HG03354 (cell line): ENCODE results near the gene ARAP3.
"Not testable (repeated sequence)": the region's sequence is repeated elsewhere in the genome, so short reads cannot be mapped to it uniquely, and the experiment has no call there.

Experiments
- ATAC-seq: cut with Tn5 transposase; IDR thresholded peaks from one replicate; pipeline ENCODE4 v1.9.1; 2021; ENCODE audit warnings: mild to moderate bottlenecking; ENCODE audit not compliant: unreplicated experiment, poor library complexity, severe bottlenecking

The ARAP3 gene

GRCh38 chr5:141681695-141682641 lies at the start of gene ARAP3:
TSS of gene ARAP3 (minus strand) at chr5:141682230. CDS start at chr5:141680486, 1,744 bp downstream.
- no peak for ATAC-seq

GRCh38 chr5:141729387-141730006 lies 47.5 kb upstream of the ARAP3 start:
- ATAC-seq = no peak

- no peak for ATAC-seq
These were observed 43.9 kb upstream of the ARAP3 start for GRCh38 chr5:141725891-141726290.

- ATAC-seq = not testable (repeated sequence)
These were observed 43.1 kb upstream of the ARAP3 start for GRCh38 chr5:141725174-141725573.

- ATAC-seq = no peak
These were observed 40.2 kb upstream of the ARAP3 start for GRCh38 chr5:141722266-141722665.

GRCh38 chr5:141717043-141717442 lies 35.0 kb upstream of the ARAP3 start:
- ATAC-seq = no peak

GRCh38 chr5:141716468-141716867 lies 34.4 kb upstream of the ARAP3 start:
- no peak for ATAC-seq

- ATAC-seq = no peak
These were observed 34.0 kb upstream of the ARAP3 start for GRCh38 chr5:141716009-141716408.

GRCh38 chr5:141715346-141715905 lies 33.4 kb upstream of the ARAP3 start:
- no peak for ATAC-seq

GRCh38 chr5:141714542-141715310 lies 32.7 kb upstream of the ARAP3 start:
- ATAC-seq = no peak

- ATAC-seq = no peak
These were observed 31.7 kb upstream of the ARAP3 start for GRCh38 chr5:141713616-141714309.

- ATAC-seq = no peak
These were observed 29.7 kb upstream of the ARAP3 start for GRCh38 chr5:141711687-141712086.

- ATAC-seq = no peak
These were observed 27.8 kb upstream of the ARAP3 start for GRCh38 chr5:141709699-141710267.

- no peak for ATAC-seq
These were observed 26.0 kb upstream of the ARAP3 start for GRCh38 chr5:141708016-141708415.

GRCh38 chr5:141707510-141707909 lies 25.5 kb upstream of the ARAP3 start:
- no peak for ATAC-seq

GRCh38 chr5:141706121-141706520 lies 24.1 kb upstream of the ARAP3 start:
- no peak for ATAC-seq

- ATAC-seq = no peak
These were observed 23.4 kb upstream of the ARAP3 start for GRCh38 chr5:141705469-141705868.

- no peak for ATAC-seq
These were observed 22.8 kb upstream of the ARAP3 start for GRCh38 chr5:141704782-141705297.

GRCh38 chr5:141703133-141703561 lies 21.1 kb upstream of the ARAP3 start:
- no peak for ATAC-seq
